Fibroblast of lung (primary cell): ENCODE measurements around the gene CHCHD6.

Experiments used
- CTCF ChIP-seq, 2 donors: IDR thresholded peaks in 1 of 2; conservative IDR thresholded peaks in 1 of 2; 1 replicate in 1 of 2; 2 replicates in 1 of 2; pipeline ENCODE4 v1.5.1; 2011 to 2012; ENCODE audit warnings: low read length in 2 of 2, control low read depth in 1 of 2, inconsistent platforms in 1 of 2, low read depth in 1 of 2, mild to moderate bottlenecking in 1 of 2
- EZH2 ChIP-seq: IDR thresholded peaks from 2 replicates; pipeline ENCODE4 v1.5.1; 2012; ENCODE audit warnings: low read length, control low read depth, mild to moderate bottlenecking; ENCODE audit errors: missing control alignments

- TF ChIP-seq CTCF (conservative IDR thresholded peaks at IDR 0.05 in 1 of 2, IDR thresholded peaks at IDR 0.05 in 1 of 2; ENCODE audit: low read depth in 1 of 2, low read length in 2 of 2) (no peak), EZH2 (no peak)
These were observed 163.8 kb downstream of the CHCHD6 start for GRCh38 chr3:126867863-126868200.
